Medulla oblongata (tissue), 1 donor: ENCODE measurements around the gene MOCS3.

Experiments
- DNase-seq: peaks from one replicate; pipeline ENCODE4 v3.0.0-alpha.2; 2015; ENCODE audit errors: extremely low spot score

Gene MOCS3, protein sequence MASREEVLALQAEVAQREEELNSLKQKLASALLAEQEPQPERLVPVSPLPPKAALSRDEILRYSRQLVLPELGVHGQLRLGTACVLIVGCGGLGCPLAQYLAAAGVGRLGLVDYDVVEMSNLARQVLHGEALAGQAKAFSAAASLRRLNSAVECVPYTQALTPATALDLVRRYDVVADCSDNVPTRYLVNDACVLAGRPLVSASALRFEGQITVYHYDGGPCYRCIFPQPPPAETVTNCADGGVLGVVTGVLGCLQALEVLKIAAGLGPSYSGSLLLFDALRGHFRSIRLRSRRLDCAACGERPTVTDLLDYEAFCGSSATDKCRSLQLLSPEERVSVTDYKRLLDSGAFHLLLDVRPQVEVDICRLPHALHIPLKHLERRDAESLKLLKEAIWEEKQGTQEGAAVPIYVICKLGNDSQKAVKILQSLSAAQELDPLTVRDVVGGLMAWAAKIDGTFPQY

DNA sequence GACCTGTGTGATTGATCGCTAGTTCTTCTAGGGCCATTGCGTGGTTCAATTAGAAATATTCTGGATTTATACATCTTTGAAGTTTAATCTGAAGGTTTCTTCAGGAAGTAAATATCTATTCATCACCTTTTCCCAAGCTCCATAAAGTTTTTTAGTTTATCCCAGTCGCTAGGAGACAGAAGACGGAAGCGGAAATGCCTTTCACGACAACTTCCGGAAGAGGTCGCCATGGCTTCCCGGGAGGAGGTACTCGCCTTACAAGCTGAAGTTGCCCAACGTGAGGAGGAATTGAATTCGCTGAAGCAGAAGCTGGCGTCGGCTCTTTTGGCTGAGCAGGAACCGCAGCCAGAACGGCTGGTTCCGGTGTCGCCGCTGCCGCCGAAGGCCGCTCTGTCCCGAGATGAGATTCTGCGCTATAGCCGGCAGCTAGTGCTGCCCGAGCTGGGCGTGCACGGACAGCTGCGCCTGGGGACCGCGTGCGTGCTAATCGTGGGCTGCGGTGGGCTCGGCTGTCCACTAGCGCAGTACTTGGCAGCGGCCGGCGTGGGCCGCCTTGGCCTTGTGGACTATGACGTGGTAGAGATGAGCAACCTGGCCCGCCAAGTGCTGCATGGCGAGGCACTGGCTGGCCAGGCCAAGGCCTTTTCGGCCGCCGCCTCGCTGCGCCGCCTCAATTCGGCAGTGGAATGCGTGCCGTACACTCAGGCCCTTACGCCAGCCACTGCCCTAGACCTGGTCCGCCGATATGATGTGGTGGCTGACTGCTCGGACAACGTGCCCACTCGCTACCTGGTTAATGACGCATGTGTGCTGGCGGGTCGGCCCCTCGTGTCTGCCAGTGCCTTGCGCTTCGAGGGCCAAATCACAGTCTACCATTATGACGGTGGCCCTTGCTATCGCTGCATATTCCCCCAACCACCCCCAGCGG is at the start of gene MOCS3:
Gene MOCS3, plus strand, starts transcription at position 204 of the 928 bp plus-strand sequence. Its CDS starts 25 bp downstream, at position 229.
- DNase-seq = peak; percentile 96

DNA sequence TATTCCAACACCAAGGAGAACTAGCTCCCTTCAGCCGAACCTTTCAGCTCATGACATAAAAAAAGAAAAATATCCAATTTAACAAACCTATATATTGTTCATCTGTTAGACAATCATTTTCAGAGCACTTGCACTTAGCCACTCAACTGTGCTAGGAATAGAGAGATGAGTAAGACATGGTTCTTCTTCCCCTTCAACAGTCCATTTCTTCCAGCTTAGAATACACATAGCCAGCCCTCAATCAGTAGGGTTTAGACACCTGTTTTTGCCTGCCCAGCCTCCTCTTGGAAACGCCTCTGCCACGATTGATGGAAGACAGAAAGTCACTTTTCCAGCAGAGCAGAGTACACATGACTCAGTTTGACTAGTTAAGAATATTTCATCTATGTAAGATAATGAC is 49.2 kb upstream of the MOCS3 start:
- DNase-seq = no peak

DNA sequence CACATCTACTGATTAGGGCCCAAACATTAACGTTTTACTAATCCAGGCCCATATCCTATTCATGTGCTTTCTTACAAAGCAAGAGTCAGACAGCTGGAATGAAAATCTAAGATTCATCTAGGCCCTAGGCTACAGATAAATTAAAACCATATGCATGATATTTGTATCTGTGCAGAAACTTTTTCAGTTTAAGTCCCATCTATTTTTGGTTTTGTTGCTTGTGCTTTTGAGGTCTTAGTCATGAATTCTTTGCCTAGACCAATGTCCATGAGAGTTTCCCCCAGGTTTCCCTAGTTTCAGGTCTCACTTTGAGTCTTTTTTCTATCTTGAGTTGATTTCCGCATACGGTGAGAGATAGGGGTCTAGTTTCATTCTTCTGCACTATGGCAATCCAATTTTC is 47.6 kb upstream of the MOCS3 start:
- DNase-seq = no peak

DNA sequence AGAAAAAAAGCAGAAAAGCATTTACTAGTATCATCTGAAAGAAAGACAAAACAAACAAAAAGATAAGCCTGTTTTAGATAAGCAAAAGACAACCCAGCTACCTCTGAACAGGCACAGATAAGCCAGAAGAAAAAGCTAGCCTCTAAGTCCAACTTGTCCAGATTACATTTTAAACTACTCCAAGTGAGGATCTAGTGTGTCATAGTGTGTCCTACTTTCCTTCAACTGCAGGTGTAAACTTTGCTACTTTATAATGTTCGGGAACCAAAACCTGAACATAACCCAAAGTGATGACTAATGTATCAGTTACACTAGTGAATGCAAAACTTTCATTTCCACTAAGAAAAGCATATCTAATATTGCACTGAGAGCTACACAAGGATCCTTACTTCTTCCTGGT is 46.9 kb upstream of the MOCS3 start:
- DNase-seq = no peak

DNA sequence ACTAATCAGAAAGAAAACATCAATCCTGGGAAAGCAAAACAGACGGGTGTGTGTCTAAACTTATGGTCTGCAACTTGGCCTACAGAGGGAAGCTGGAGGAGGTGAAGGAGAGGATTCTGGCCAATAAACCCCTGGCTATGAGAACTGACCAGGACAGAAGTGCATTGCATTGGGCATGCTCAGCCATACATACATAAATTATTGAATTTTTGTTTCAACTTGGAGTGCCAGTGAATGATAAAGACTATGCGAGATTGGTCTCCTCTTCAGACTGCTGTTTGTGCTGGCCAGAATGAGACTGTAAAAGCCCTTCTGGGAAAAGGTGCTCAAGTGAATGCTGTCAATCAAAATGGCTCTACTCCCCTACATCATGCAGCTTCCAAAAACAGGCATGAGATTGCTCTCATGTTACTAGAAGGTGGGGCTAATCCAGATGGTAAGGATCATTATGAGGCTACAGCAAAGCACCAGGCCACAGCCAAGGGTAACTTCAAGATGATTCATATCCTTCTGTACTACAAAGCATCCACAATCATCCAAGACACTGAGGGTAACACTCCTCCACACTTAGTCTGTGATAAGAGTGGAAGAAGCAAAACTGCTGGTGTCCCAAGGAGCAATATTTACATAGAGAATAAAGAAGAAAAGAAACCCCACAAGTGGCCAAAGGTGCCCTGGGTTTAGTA is 44.8 kb upstream of the MOCS3 start:
- DNase-seq = no peak

DNA sequence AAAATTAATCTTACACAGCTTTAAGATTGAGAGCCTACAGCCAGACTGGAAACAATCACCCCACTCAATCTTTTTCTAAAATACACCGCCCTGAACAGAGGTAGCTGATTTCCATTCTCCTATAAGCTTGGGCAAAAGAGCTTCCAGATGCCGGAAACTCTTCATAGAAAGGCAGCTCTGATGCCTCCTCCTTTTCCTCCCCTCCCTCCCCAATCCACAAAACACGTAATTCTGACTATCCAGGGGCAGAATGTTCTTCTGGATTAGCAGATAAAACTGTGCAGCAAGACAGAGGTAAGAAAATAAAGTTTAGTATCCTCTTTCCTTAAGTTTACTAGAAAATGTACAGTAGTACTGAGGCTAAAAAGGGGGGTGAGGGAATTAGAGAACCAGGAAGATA is 43.2 kb upstream of the MOCS3 start:
- no peak for DNase-seq

DNA sequence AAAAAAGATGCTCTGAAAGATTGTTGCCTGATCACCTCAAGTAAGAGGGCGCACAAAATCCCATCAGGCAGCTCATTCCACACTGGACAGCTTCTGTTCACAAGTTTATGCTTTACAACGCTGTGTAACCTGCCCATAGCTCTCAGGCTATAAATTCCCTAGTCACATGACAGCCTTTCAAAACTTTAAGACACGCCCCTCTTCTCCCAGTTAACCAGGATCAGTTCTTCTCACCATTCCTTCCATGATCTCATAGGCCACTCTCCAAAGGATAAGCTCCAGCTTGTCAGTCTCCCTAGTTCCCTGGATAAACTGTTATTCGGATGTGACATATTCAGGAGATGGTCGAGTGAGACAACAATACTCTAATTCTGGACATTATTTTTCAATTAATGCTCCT is 42.4 kb upstream of the MOCS3 start:
- DNase-seq = no peak

DNA sequence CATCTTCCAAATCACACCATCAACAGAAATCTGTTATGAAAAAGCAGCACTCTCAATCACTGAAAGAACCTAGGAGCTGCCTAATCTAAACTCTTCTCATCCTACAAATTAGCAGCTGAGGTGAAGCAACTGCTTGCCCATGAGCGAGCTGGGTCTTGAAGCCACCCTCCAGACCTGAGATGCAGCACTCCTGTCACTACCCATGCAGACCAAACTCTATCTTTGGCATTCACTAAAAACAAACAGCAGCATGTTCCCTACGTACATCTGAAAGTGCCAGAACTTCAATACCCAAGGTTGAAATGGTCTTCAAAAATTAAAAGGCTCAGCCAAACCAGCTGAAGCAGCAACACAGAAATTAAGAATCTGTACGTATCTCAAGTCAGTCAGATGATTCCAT is 41.7 kb upstream of the MOCS3 start:
- no peak for DNase-seq

DNA sequence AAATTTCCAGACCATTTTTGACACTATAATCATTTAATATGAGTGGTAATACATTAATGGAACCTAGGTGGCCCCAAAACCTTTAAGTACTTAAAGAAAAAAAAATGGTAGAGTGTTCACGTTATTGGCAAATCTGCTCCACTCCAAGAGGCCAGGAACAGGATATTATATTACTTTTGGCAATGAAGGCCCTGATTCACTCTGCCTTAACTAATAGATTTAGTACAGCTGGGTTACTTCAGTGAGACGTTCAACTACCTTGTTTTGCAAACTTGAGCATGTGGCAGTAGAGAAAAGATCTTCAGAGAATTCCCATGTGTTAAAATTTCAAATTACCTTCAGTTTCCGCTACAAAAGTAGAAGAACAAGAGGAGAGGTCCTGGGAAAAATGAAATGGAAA is 40.2 kb upstream of the MOCS3 start:
- no peak for DNase-seq

DNA sequence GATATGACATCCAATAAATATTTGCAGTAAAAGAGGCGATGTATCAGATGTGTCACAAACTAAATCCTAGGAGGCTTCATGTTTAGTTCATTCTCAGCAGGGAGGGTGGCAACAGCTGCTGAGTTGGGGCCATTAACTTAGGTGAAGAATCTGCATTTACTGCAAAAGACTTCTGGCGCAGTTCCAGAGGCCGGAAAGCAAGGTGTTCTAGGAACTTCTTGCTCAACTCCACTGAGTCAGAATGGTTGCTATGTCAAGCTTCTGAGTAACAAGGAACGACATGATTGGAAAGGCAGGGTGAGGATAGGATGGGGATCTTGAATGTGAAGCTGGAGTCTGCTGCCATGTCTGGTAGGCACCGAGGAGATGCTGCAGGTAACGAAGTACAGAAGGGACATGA is 39.1 kb upstream of the MOCS3 start:
- DNase-seq = no peak

DNA sequence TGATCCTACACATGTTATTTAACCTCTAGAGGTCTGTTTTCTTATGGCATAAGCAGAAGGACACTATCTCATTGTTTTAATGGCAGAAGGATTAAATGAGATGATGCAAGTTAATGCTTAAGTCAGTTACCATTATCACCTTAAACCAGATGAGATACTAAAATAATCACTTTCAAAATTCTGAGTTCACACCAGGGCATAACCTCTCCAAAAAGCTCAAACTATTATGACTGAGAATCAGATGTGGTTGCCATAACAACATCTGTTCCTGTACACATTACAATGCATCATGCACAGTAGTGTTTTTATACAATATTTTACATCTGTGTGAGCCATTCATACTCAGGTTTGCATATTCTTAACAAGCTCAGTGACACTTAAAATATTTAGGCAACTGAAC is 37.6 kb upstream of the MOCS3 start:
- DNase-seq = no peak

DNA sequence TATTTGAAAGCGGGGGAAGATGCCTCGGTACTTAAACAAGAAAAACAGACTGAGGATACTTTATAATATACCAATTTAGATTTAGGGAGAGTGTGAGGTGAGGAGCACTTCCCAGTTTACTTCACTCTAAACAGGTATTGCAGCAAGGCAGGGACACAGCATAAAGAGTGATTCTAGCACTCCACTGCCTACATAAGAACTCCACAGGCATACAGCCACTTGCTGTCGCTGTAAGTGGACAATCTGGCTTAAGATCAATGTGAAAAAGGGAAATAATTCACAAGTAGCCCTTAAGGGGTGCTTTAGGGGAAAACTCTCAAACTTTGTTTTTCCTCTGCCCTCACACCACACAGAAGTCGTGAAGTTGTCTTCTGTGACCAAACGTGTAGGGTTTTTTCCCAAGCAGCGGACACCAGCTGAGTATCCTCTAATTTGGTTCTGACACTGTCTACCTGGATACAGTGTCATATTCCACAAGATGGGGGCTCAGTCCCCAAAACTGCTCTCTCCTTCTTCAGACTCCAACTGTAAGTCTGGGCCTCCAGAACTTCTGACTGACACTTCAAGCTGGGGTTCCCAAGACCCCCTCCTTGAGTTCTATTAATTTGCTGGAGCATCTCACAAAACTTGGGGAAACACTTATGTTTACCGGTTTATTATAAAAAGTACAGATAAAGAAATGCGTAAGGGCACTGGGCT is 36.7 kb upstream of the MOCS3 start:
- DNase-seq = no peak

DNA sequence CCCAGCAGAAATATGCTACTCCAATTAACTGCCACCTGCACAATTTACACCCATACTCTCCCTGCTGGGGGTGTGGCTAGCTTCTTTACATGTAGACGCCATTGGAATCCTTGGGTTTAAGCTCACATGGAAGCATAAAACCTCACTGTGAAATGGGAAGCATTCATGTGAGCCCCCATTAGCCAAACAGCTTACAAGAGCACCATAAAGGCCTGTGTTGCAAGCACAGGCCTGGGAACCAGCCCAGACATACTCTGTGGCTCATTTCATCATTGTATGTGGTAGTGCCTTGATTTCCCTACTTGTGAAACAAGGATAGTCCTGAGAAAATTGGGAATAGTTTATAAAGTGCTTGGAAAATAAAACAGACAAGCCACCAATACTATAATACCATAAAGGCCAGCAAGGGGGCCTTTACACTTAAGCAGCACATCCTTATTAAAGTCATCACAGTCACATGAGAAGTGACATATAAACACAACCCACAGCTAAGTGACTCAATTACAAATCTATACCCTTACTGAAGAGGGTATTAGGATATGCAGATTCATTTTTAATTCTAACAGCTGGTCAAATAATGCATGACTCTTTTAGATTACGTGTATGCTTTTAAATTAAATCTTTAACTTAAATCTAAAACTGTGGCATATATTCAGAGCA is 34.2 kb upstream of the MOCS3 start:
- no peak for DNase-seq

DNA sequence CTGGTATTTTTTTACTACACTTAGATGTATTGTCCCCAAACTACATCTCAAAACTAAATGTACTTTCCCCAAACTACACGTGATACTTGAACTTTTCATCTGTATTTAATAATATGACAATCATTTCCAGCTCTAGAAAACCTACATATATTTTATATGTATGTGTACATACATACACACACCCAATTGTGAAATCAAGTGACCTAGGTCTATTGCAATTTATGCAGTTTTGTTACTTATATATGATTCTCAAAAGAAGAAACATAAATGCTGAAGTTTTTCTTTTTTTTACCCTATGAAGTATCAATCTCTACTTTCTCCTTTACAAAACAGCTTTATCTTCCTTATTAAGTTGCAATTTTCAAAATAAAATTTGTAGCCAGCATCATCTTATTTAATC is 32.1 kb upstream of the MOCS3 start:
- DNase-seq = no peak

DNA sequence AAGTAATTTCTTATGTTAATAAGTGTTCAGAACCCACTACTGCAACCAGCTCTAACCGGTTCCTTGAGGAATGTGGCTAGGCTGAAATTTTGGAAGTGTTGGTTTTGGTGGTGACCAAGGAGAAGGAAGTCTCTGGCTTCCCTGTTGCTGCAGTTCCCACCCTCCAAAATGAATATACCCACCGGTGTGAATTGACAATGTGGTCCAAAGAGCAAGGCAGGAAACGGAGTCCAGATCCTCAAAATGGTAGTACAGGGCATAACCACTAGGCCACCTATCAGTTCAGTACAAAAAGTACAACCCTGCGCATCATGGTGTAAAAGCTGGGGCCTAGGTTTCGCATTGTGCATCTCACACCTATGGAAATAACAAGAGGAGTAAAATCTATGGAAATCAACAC is 30.1 kb upstream of the MOCS3 start:
- no peak for DNase-seq

DNA sequence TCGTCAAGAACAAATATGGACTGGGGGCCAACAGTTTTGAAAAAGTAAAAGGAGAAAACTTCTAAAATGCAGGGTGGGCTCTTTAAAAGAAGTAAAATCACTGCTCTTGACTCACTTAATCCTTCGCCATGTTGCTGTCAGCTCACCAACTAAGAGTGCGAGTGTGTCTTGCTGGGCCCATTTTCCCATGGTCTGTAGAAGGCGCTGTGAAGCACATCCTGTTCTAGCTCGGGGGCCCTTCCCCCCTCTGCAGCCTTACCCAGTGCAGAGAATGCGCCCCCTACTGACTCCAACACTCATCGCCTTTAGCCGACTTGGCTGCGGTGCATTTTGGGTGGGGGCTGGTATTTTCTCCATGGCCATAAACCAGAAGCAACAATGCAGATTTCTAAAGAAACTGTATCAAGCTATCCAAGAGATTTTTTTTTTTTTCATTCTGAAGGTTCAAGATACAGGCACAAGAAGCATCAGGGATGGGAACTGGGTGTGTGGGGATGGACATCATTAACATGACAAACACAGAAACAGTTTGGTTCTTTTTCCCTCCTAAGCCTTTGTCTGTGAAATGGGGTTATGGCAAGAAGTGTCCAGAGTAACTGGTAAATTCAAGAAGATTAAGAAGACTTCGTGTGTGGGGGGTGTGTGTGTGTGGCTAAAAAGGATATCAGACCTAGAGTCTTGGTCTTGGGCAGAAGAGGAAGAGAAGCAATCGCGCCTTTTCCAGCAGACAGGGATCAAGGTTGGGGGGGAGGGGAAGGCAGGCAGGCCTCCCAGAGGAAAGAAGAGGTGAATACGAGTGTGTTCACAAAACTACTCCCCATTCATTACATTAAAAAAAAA is 29.1 kb upstream of the MOCS3 start:
- DNase-seq = peak; percentile 96

DNA sequence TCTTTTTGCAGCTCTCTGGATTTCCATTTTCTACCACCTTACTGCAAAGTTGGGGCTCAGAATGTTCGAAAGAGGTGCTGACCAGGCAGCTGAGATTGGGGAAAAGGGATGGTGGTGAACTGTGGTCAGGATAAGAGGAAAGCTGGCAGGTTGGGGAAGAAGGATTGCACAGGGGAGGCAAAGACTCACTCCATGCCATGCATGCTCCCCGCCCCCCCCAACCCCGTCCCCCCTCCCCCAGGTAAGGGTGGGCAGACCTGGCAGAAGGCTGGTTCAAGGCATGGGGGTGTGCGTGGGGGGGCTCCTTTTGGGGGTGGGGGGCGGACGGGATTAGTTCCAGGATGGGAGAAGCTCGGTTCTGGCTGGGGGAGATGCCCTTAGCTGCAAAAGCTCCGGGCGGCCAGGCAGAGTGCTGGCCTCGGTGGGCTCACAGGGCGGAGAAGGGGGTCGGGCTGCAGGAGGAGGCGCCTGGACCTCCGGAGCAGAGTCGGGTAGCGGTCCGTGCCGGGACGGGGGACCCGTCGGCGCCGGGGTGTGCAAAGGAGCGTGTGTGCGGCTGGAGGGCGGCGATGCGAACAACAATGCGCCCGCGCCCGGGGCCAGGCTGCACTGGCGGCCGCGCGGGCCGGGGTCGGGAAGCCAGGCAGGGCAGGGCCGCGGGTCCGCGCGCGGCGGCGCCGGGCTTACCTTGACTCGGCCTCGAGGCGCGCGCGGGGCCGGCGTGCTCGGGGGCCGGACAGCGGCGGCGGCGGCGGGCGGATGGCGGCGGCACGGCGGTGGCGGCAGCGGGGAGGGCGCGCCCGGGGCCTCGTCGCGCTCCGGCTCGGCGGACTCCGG is 28.3 kb upstream of the MOCS3 start:
- no peak for DNase-seq

DNA sequence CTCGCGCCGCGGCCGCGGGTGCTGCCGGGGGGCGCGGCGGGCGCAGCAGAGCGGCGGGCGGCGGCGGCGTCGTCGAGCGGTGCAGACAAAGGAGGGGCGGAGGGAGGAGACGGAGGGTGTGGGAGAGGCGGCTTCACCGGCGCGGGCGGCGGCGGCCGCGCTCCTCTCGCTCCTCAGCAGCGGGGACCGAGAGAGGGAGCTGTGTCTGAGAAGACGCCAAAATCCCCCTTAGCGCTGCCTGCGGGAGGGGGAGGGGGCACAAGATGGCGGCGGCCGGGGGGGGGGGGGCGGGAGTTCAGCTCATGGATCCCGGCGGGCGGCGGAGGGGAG is 27.7 kb upstream of the MOCS3 start:
- no peak for DNase-seq

DNA sequence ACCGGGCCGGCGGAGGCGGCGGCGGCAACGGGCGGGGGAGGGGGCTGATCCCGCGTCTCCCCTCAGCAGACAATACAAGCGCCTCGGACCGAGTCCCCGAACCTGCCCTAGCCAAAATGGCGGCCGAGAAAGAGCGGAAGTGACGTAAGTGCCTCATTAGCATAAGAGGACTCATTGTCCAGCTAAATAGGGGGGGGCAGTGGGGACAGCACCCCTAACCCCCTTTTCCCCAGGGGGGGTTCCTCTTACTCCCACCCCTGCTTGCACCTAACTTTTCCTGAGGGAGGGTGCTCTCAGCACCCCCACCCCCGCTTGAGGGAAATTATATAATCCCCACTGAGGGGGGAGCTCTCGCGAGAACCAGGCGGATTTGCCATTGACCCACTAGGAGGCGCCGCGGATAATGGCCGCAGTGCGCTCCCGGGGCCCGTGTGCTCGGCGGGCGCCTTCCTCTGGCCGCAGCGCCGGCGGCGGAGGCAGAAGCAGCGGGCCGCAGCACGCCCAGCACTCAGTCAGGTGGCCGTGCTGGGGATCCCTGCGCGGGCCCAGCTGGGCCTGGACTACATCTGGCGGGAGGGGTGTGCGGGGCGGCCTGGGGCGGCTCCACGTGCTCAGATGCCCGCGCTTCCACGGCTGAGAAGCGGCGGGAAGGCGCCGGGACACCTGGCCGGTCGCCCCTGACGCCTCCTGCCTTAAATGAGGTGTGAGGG is 27.2 kb upstream of the MOCS3 start, which contains the start of gene ADNP:
Gene ADNP, minus strand, starts transcription at position 132 of the 710 bp plus-strand sequence. CDS start 27,441 bp downstream, outside the sequence.
- peak; percentile 96 for DNase-seq
